KG1 (cell line): ENCODE measurements around the gene CLCNKA.
A peak's percentile ranks its signal among the peaks of the same experiment; 100 is the strongest.
"Not testable (repeated sequence)": the region's sequence is repeated elsewhere in the genome, so short reads cannot be mapped to it uniquely, and the experiment has no call there.

Experiments
- DNase-seq: peaks from one replicate; lab custom pipeline; 2025; lab: John Stamatoyannopoulos, UW

CLCNKA gene

DNA sequence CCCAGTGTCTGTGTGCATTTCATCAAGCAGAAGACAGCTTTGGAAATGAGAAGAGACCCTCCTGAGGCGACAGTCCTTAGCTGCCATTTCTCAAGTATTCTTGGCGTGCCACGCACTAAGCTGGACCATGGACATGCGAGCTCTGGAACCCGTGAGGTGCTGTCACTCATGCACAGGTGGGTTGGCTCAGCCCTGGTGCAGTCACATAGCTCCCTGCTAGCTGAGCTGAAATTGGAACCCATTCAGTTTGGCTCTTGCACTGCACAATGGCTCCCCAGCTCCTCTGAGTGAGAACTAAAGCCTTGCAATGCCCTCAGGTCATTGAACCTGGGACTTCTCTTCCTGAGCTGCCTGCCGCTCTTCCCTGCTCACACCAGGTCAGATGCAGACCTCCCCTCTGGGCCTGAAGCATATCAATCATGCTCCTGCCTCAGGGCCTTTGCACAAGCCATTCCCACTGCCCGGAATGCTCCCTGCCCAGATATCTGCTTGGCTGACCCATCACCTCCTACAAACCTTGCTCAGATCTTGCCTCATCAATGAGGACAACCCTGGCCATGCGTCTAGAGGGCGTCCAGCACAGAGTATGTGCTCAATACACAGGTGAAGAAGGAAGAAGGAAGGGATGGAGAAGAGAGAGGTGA lies 24.1 kb upstream of the CLCNKA start:
- no peak for DNase-seq

DNA sequence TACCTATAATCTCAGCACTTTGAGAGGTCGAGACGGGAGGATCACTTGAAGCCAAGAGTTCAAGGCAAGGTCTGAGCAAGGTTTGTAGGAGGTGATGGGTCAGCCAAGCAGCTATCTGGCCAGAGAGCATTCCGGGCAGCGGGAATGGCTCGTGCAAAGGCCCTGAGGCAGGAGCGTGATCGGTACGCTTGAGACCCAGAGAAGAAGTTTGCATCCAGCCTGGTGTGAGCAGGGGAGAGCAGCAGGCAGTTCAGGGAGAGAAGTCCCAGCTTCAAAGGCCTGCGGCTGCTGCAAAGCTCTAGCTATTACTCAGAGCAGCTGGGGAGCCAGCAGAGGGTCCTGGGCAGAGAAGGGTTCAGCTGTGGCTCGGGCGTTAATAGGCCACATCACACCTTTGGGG lies 22.9 kb upstream of the CLCNKA start:
- no peak for DNase-seq

DNA sequence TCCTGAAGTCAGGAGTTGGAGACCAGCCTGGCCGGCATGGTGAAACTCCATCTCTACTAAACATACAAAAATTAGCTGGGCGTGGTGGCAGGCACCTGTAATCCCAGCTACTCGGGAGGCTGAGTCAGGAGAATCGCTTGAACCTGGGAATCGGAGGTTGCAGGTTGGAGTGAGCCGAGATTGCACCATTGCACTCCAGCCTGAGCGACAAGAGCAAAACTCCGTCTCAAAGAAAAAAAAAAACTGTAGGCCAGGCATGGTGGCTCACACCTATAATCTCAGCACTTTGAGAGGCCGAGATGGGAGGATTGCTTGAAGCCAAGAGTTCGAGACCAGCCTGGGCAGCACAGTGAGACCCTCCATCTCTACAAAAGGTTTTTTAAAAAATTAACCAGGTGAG lies 20.6 kb upstream of the CLCNKA start:
- not testable (repeated sequence) for DNase-seq

DNA sequence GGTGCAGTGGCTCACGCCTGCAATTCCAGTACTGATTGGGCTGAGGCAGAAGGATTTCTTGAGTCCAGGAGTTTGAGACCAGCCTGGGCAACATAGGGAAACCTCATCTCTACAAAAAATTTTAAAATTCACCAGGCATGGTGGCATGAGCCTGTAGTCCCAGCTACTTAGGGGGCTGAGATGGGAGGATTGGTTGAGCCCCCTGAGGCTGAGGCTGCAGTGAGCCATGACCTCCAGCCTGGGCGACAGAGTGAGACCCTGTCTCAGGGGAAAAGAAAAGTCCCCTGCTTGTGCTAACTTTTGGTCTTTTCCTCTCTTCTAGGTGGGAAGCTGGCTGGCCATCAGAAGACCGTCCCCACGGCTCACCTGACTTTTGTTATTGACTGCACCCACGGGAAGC lies 16.2 kb upstream of the CLCNKA start:
- no peak for DNase-seq

DNA sequence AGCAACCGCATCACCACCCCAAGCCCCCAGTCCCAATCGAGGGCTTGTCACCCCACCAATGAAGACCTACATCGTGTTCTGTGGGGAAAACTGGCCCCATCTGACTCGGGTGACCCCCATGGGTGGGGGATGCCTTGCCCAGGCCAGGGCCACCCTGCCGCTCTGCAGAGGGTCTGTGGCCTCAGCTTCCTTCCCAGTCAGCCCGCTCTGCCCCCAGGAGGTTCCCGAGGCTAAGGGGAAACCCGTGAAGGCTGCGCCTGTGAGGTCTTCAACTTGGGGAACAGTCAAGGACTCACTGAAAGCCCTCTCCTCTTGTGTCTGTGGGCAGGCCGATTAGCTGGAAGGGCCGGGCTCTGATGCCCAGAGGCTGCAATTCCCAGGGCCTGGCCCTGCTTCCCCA lies 15.8 kb upstream of the CLCNKA start:
- no peak for DNase-seq

DNA sequence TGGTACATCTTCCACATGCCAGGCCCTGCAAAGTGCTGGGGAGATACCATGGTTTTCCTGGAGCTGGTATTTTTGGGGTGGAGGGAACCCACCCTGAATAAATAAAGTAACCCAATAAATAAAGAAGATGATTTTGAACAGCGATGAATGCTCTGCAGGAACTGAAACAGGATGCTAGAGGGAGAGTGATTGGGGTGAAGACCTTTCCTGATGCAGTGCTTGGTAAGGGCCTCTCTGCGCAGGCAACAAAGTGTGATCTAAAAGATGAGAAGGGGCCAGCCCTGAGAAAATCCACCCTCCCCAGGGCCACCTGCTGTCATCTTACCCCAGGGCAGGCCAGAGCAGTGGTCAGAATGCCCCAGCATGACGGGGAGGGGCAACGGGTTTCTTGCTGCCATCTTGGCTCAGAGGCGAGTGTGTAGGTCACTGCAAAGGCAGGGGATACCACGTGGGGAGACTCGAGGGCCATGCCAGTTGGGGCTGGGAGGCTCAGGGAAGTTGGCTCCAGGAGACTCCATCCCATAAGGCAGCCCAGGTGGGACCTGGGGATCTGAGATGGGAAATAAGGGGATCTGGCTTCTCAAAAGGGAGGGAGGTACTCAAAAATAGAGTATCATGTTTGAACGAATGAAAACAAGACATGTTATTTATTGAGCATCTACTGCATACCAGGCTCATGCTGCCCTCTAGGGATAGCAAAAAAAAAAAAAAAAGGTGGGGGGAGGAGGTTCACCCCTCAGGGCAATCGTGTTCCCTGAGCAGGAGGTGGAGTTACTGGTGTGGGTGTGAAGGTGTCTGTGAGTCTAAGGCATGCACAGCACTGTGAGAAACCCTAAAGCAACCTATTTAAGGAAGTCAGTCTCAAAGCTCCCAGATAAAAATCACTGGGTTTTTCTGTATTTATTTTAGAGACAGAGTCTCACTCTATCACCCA lies 15.0 kb upstream of the CLCNKA start:
- no peak for DNase-seq

DNA sequence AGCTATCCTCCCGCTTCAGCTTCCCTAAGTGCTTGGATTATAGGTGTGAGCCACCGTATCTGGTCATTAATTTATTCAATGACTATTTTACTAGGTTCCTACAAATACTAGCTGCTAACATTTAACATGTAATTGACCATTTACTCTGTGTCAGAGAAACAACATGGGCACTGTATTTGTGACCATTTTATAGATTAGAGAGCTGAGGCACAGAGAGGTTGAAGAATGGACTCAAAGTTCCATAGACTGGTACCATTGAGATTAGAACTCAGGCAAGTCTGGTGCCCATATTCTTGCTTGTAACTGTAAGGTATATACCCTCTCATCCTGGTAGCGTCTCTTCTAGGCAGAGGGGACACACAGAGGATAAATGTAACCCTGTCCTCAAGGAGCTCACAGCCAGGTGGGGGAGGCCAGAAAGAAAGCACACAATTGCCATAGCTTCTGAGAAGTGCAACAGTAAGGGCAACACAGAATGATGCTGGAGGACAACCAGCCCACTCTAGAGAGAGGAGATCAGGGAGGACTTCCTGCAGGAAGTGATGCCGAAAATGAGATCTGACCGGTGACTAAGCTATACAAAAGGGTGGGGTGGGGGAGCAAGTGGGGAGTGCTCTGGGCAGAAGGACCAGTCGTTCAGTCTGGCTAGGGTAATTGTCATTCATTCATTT lies 14.0 kb upstream of the CLCNKA start:
- no peak for DNase-seq

DNA sequence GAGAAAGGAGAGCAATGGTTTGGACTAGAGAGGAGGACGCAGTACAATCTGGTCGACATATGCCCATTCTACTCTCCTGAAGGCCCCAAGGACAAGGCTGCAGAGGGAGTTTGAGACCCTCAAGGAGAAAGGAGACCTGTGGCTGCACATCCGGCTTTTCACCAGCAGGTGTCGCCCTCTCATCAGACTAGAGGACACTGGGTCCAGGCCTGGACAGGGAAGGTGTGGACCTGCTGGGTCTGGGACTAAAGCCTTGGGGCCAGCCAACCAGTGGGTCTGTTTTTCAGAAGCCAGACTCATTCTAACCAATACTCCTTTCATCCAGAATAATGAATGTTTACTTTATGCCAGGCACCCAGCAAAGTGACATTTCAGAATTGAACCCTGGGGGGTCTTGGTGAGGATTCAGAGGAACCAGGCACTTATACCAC lies 12.8 kb upstream of the CLCNKA start:
- peak; percentile 33 for DNase-seq

DNA sequence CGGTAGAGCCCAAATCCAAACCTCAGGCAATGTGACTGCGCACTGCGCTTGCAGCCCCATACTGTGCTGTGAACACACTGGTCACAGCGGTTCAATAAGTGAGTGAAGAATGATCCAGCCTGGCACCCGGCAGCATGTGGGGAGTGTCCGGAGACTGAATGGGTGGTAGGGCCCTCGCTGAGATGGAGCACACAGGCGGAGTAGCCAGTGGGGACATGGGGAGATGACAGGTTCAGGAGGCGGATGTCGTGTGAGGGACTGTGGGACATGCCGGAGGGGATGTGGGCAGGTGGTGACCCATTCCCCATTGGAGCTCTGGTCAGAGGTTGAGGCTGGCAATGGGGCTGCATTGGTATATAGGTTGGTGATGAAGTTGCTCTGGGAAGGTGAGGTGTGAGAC lies 12.2 kb upstream of the CLCNKA start:
- DNase-seq: no peak

DNA sequence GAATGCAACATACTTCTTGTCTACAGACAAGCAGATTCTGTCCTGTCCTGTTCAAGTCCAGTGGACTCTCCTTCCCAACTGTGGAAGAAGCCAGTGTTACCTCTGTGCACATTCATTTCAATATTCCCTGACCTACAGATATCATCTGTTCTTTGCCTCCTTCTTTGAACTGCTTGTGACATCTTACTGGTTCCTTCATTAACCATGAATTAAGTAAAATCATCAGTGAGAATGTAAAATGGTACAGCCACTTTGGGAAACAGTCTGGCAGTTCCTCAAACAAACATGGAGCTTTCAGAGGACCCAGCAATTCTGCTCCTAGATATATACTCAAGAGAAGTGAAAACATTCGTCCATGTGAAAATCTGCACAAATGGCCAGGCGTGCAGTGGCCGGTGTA lies 11.0 kb upstream of the CLCNKA start:
- DNase-seq: no peak

DNA sequence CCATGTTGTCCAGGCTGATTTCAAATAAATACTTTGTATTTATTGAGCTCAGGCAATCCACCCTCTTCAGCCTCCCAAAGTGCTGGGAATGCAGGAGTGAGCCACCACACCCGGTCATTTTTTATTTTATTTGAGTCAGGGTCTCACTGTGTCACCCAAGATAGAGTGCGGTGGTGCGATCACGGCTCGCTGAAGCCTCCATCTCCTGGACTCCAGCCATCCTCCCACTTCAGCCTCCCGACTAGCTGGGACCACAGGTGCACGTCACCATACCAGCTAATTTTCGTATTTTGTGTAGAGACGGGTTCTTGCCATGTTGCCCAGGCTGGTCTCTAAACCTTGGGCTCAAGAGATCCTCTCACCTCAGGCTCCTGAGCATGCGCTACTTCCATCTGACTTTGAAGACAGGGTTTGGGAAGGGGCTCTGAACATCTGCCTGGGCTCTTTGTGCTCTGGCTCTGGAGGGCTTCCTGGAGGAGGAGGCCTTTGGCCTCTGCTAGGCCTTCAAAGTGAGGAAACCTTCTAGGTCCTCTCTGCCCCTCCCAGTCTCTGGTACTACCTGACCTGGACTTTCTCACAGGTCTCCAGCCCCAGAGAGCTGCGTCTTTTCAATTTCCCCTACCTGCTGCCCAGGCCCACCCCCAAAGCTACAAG lies 9.8 kb upstream of the CLCNKA start:
- no peak for DNase-seq

DNA sequence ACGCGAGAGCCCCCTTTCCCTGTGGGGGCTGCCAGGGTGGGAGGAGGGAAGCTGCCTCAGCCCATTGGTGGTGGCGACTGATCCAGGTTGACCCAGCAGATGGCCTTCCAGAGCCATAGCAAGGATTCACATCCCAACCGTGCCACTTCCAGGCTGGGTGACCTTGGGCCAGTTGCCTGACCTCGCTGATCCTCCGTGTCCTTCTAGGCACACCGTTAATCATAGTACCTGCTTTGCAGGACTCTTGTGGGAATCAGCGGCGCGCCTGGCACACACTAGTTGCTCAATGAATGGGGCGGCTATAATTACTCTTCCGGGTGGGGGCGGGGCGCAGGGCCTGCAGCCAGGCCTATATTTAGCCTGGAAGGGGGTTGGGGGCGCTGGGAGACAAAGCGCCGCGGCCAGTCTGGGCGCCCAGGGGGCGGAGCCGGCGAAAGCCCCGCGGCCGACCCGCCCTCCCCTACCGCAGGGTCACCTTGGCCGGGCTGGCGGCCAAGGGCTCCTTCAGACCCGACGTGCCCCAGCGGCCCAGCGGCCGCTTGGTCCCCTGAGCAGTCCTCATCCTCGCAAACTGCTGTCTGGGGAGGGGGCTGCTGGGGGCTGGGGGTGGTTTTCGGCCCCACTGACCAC lies 9.1 kb upstream of the CLCNKA start:
- no peak for DNase-seq

DNA sequence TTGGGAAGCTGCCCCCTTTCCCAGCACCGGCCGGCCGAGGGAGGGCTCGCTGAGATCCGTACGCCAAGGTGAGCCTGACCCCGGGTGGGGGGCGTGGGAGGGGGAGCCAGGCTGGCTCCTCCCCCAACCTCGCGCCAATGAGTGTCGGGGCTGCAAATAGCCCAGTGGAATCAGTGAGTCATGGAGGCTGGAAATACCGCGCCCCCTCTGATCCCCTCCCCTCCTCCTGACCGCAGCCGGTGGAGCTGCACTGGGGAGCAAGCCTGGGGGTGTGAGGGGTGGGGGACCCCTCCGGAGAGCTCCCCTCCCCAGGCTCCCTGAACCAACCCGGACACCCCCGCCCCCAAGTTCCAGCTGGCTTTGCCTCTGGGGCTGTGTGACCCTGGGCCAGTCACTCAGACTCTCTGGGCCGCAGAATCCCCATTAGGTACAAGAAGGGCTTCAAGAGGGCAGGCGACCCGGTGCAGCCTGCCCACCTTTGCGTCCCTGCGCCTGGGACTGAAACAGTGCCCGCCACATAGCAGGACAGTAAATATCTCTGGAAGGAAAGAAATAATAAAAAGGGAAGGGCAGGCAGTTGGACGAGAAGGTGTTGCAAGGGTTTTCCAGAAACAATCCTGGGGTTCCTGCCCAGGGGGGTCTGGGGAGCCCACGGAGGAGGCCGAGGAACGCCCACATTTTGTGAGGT lies 8.5 kb upstream of the CLCNKA start:
- DNase-seq: no peak

DNA sequence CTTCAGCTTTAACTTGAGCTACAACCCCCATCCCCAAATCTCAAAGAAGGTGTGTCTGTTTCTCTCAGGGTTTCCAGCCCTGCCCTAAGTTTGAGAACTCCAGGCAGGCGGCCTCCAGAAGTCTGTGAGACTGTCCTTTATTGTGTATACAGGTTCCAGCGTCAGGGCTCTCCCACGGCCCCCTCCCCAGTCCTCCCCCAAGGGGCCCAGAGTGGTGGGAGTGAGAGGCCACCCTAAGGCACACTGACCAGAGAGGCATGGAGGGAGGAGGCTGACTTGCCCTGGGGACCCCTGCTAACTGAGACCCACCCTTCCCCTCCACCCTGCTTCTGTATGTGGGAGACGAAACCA lies 8.0 kb upstream of the CLCNKA start:
- DNase-seq: no peak

DNA sequence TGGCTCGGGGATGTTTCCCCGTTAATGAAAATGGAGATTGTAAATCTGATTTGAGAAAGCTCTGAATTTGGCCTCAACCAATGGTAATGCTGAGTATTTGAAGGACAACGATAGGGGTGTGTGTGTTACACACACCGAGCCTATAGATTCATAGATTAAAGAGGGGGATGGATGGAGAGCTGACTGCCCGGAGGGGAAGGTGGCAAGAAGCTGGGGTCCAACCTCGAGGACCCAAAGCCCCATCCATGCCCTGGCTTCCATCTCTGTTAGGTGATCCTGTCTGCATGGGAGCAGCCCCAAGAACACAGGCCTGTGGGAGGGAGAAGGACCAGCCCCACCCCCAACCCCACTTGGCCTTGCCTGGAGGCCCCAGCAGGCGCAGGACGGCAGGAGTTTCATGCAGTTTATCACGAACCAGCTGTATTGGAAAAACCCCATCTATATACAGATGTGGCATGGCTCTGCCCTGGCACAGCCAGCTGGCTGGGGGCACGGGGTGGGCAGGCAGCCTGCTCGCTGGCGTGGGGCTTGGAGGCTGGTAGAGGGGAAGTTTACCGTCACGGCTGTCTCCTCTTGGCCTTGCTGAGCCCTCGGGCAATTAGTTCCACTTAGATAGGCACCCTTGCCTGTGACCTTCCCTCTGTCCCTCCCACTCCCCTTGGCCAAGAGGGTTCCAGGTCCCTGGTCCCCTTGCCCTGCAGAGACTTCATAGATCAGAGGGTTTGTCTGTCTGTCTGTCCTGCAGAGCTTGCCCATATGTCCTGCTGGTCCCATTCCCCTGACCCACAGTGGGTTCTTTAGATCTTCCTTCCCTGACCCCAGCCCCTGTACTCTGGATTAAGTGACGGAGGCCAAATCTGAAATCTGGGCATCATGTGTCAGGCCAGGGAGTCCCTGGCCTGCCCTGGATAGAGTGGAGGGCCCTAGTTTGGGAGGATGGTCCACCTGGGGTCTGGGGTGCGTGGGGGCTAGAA lies 7.0 kb upstream of the CLCNKA start:
- no peak for DNase-seq

DNA sequence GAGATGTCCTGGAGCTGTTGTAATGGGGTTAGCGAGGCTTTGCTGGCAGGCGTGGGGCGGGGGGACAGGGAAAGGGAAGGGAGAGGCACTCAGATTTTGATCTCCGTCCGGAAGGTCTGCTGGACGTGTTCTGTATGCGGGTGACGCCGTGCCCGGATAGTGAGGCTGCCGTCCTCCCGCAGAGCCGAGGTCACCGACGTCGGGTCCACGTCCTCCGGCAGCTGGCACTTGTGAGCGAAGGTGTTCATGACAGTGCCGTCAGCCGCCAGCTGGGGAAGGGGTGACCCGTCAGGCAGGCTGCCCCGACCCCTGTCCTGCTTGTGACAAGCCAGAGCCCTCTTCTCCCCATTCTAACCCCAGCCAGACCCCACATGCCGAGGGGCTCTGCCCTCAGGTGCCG lies 6.3 kb upstream of the CLCNKA start:
- no peak for DNase-seq

DNA sequence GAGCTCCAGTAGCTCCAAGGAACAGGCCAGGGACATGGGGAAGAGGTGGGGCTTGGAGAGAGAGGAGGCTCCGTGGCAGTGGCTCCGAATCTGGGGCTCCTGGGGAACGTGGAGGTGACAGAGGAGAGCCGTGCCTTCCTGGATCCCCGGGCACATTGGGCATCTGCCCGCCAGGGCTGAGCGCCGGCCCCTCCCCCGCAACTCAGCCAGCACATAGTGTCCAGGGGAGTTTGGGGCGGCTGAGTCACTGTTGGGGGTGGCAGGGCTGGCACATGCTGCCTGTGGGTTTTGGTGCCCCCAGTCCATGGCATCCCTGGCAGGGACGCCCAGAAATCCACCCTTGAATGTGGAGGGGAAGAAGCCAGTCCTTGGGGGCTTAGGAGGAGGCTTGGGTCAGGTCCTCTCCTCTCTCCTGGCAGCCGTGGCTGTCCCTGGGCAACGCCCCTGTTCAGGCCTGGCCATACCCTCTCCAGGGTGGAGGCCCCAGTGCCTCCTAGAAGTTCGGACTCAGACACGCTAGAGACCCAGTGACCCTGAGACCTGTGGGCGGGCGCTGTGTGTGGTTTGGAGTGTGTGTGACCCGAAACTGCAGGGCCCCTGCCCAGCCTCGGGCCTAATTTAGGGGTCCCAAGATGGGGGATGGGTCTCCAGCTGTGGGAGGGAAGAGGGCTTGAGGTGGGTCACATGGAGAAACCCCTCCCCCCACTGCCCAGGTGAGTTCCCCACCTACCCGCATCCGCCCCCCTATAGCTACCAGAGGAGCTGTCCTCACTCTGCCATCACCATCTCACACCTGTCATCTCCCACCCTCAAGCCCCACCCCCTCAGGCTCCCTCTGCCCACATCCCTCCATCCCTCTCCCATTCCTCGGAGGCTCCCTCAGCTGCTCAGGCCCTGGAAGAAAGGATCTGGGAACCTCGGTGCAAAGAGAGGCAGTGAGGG lies 5.6 kb upstream of the CLCNKA start:
- DNase-seq: no peak

DNA sequence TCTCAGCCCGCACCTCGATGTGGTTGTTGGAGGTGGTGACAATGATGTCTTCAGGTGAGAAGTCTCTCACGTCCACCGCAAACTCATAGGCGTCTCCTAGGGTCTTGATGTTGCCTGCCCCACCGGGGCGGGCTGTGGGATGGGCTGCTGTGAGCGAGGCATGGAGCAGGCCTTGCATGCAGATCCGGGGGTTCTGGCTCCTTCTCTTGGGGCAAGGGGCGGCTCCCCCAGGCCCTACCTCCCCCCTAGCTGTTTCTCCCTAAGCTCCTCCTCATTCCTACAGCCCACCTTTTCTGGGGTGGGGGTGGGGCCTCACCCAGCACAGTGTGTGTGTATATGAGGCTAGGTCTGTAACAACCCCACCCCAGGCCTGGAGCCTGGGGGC lies 4.8 kb upstream of the CLCNKA start:
- DNase-seq: no peak
